Caco-2 (cell line): ENCODE measurements around the gene EFNA1. TPM values are rescaled to one million over a fixed set of nuclear protein-coding genes. Genes with fewer than 3 reads are reported as not detected.
A peak's percentile ranks its signal among the peaks of the same experiment; 100 is the strongest.

Experiments
- BruUV-seq: library from RNA; stranded (reverse); fragments of 400-500 nt; replicated peaks from 2 replicates; lab custom pipeline; 2021; lab: Mats Ljungman, UMichigan
- CTCF ChIA-PET: fragments of 300-600 bp; sonication (Branson Sonifier 250); formaldehyde crosslinking; loops from one replicate; lab custom pipeline; 2022; ENCODE audit warnings: antibody characterized with exemption; lab: Charles Lee
- POLR2A ChIA-PET: fragments of 300-600 bp; sonication (Branson Sonifier 250); formaldehyde crosslinking; loops from one replicate; lab custom pipeline; 2022; ENCODE audit warnings: antibody characterized with exemption; lab: Charles Lee
- DNase-seq, 2 experiments: peaks; one replicate each; pipeline versions ENCODE4 v3.0.0 to v3.0.0-alpha.2; 2020 to 2022
- H3K27me3 ChIP-seq: replicated peaks from 2 replicates; pipeline ENCODE4 v1.6.0; 2011; ENCODE audit warnings: low read length; ENCODE audit not compliant: control insufficient read depth, insufficient read depth
- H3K36me3 ChIP-seq: 2 replicates; pipeline ENCODE4 v1.5.1; 2011; ENCODE audit warnings: low read length; ENCODE audit not compliant: control insufficient read depth, insufficient read depth
- H3K4me1 ChIP-seq: fragments of 250-450 bp; sonication (Bioruptor Pico); 2 replicates; pipeline ENCODE4 v1.5.1; 2020; ENCODE audit warnings: mild to moderate bottlenecking
- H3K4me3 ChIP-seq: 2 replicates; pipeline ENCODE4 v1.5.1; 2011; ENCODE audit warnings: low read depth, mild to moderate bottlenecking, control low read depth, low read length
- H3K9me3 ChIP-seq: fragments of 250-450 bp; sonication (Bioruptor Pico); 2 replicates; pipeline ENCODE4 v1.5.1; 2020; ENCODE audit warnings: mild to moderate bottlenecking, moderate library complexity
- H3K27ac Mint-ChIP-seq: one replicate; pipeline ENCODE4 v1.8.0; 2022; ENCODE audit warnings: mixed read lengths; ENCODE audit not compliant: unreplicated experiment
- H3K27me3 Mint-ChIP-seq: one replicate; pipeline ENCODE4 v1.8.0; 2022; ENCODE audit warnings: mixed read lengths; ENCODE audit not compliant: insufficient read depth, unreplicated experiment
- H3K36me3 Mint-ChIP-seq: one replicate; pipeline ENCODE4 v1.8.0; 2022; ENCODE audit warnings: mild to moderate bottlenecking, mixed read lengths; ENCODE audit not compliant: insufficient read depth, unreplicated experiment
- H3K4me1 Mint-ChIP-seq: one replicate; pipeline ENCODE4 v1.8.0; 2022; ENCODE audit warnings: low read depth, mixed read lengths; ENCODE audit not compliant: unreplicated experiment
- H3K4me3 Mint-ChIP-seq: one replicate; pipeline ENCODE4 v1.8.0; 2022; ENCODE audit warnings: mild to moderate bottlenecking, moderate library complexity, mixed read lengths; ENCODE audit not compliant: unreplicated experiment
- H3K9me3 Mint-ChIP-seq: one replicate; pipeline ENCODE4 v1.8.0; 2022; ENCODE audit warnings: mixed read lengths; ENCODE audit not compliant: unreplicated experiment
- intact Hi-C: fragments of 100-400 bp; cut with micrococcal nuclease; formaldehyde crosslinking; loops from one replicate; pipeline ENCODE4 v1.10.0; 2022; ENCODE audit not compliant: unreplicated experiment
- total RNA-seq: library from RNA; stranded (reverse); gene quantifications from 2 replicates; pipeline ENCODE4 v1.2.3, GENCODE V29; 2022
- TF ChIP-seq, protein P1 (sequence below), 2 experiments: fragments of 200-600 bp in 1 of 2; IDR thresholded peaks; 1 replicate in 1 of 2; 2 replicates in 1 of 2; pipeline versions ENCODE4 v1.5.1 to v1.8.0; 2011 to 2022; ENCODE audit warnings: antibody characterized with exemption in 1 of 2, control low read depth in 1 of 2, inconsistent platforms in 1 of 2, low read depth in 1 of 2, low read length in 1 of 2, mild to moderate bottlenecking in 1 of 2, moderate library complexity in 1 of 2; ENCODE audit not compliant: insufficient read depth in 1 of 2, severe bottlenecking in 1 of 2, unreplicated experiment in 1 of 2

The EFNA1 gene
- total RNA-seq, 1 experiment from 2014 or later = 47.9 TPM

DNA sequence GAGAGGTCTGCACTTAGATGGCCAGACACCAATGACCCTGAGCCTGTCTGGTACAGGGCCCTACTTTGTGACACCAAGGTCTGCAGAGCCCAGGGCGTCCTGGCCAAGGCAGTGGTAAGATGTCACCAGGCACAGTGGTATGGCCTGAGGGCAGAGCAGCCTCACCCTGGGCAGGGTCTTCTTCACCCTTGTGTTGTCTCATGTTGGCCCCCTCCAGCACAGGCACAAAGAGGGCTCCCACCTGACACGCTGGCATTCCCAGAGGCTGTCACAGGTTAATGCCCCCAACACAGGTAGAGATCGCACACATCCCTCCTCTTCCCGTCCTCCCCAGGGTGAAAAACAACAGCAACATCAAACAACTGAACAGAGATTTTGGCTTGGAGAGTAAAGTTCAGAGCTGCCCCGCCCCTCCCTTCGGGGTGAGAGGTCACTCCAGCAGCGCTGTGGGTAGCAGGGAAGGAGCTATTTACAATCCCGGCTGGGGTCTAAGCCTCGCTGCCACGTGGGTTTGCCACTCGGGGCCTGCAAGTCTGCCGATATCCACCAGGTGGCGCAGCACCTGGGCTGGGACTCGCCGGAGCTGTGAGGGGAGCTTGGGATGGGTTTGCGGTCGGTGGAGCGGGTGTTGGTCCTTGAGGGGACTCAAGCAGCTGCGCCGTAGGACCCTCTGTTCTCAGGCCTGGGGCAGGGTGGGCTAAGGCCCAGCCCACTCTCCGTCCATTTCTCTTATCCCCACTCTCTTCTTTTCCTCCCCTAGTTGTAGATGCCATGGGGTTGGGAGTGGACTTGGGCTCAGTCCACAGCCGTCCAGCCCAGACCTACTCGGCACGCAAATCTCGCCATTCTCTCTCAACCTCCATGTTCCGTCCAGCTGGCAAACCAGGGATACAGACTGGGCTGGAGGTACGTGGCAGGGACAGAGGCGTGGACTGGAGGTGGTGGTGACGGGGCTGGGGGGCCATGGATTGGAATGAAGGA is 36.3 kb upstream of the EFNA1 start:
- Mint-ChIP-seq H3K27ac (no peak overlapping the region), H3K27me3 (no peaks in the 10 kb centered on the region), H3K9me3 (no peaks in the 10 kb centered on the region), H3K4me1 (peaks cover 6% of the 10 kb centered on the region), H3K36me3 (no peaks in the 10 kb centered on the region), H3K4me3 (peak overlapping the region; percentile 47)
- ChIA-PET CTCF (interaction anchor here (0.5 to 4.9 kb wide), 28 partner anchors 9 to 155 kb away, joined by 3 to 147 read pairs (median 4); partner anchors contain the start of genes DPM3, EFNA3, KRTCAP2 and PMVK), POLR2A (interaction anchor here (0.6 to 1.2 kb wide), 4 partner anchors 44 to 82 kb away, joined by 3 to 7 read pairs (median 5); partner anchors contain the start of genes KRTCAP2 and SLC50A1)
- intact Hi-C loops = no loop called here
- BruUV-seq = no TSS peak
- peak; percentile 85 to 91 for DNase-seq
- TF ChIP-seq, protein P1, sequence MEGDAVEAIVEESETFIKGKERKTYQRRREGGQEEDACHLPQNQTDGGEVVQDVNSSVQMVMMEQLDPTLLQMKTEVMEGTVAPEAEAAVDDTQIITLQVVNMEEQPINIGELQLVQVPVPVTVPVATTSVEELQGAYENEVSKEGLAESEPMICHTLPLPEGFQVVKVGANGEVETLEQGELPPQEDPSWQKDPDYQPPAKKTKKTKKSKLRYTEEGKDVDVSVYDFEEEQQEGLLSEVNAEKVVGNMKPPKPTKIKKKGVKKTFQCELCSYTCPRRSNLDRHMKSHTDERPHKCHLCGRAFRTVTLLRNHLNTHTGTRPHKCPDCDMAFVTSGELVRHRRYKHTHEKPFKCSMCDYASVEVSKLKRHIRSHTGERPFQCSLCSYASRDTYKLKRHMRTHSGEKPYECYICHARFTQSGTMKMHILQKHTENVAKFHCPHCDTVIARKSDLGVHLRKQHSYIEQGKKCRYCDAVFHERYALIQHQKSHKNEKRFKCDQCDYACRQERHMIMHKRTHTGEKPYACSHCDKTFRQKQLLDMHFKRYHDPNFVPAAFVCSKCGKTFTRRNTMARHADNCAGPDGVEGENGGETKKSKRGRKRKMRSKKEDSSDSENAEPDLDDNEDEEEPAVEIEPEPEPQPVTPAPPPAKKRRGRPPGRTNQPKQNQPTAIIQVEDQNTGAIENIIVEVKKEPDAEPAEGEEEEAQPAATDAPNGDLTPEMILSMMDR (IDR thresholded peaks at IDR 0.05; ENCODE audit: insufficient read depth in 1 of 2, low read depth in 1 of 2, low read length in 1 of 2, severe bottlenecking in 1 of 2, unreplicated experiment in 1 of 2) = peak; percentile 95 to 96
- Histone ChIP-seq H3K9me3 (no peaks in the 10 kb centered on the region), H3K27me3 (no peaks in the 10 kb centered on the region), H3K4me3 (no peak overlapping the region), H3K4me1 (peaks cover 8% of the 10 kb centered on the region), H3K36me3 (no peaks in the 10 kb centered on the region)

DNA sequence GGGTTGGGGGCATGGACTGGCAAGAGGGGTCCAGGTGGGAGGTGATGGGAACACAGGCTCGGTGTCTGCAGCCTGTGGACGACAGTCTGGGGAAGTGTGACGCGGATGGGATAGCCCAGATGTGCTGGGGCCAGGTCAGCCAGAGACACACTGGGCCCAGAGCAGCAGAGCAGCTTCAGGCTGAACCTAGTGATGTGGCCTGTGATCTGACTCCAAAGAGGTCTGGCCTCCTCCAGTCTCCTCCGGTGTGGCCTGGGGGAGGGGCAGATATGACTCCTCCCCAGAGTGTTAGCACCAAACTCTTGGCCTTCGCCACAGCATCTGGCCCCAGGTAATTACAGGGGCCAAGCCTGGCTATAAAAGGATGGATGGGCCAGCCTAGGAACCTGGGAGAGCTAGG is 35.5 kb upstream of the EFNA1 start:
- intact Hi-C loops = no loop called here
- Mint-ChIP-seq H3K4me3 (no peak overlapping the region), H3K36me3 (no peaks in the 10 kb centered on the region), H3K4me1 (peaks cover 6% of the 10 kb centered on the region), H3K27me3 (no peaks in the 10 kb centered on the region), H3K9me3 (no peaks in the 10 kb centered on the region), H3K27ac (no peak overlapping the region)
- Histone ChIP-seq H3K4me1 (peaks cover 8% of the 10 kb centered on the region), H3K9me3 (no peaks in the 10 kb centered on the region), H3K27me3 (no peaks in the 10 kb centered on the region), H3K36me3 (no peaks in the 10 kb centered on the region), H3K4me3 (no peak overlapping the region)
- ChIA-PET CTCF (interaction anchor here (0.5 to 4.9 kb wide), 16 partner anchors 8 to 102 kb away, joined by 3 to 147 read pairs (median 7); partner anchors contain the start of genes DPM3, EFNA3, KRTCAP2 and SLC50A1), POLR2A (interaction anchor here (0.6 to 1.2 kb wide), 3 partner anchors 75 to 81 kb away, joined by 3 to 7 read pairs (median 6); partner anchors contain the start of gene KRTCAP2)
- TF ChIP-seq, protein P1 (IDR thresholded peaks at IDR 0.05; ENCODE audit: insufficient read depth in 1 of 2, low read depth in 1 of 2, low read length in 1 of 2, severe bottlenecking in 1 of 2, unreplicated experiment in 1 of 2) = no peak
- no TSS peak for BruUV-seq
- no peak for DNase-seq

DNA sequence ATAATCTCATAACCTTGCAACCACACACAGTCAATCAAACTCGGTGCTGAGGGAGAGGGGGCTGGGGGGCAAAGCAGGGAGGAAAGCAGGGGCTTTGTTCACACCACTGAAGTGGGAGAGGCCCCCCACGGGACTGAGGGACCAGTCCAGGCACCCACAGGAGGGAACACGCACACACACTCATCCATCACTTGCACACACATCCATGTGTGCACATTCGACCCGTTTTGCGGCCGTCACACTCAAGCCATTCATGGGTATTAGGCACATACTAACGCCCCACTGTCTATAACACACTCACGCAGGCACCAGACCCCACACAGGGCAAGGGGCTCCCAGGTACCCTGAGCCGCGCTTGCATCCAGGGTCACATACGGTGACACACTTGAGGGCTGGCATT is 35.0 kb upstream of the EFNA1 start:
- H3K36me3 Mint-ChIP-seq = no peaks in the 10 kb centered on the region
- POLR2A ChIA-PET = no interaction called here
- intact Hi-C loops = no loop called here
- no peak overlapping the region for H3K4me3 Mint-ChIP-seq
- H3K36me3 ChIP-seq = no peaks in the 10 kb centered on the region
- peaks cover 8% of the 10 kb centered on the region for H3K4me1 ChIP-seq
- H3K9me3 ChIP-seq = no peaks in the 10 kb centered on the region
- no peaks in the 10 kb centered on the region for H3K27me3 ChIP-seq
- DNase-seq = no peak
- CTCF ChIA-PET = interaction anchor here (1.6 to 4.9 kb wide), 3 partner anchors 31 to 80 kb away, joined by 3 to 147 read pairs (median 45); partner anchors contain the start of genes KRTCAP2 and TRIM46
- TF ChIP-seq, protein P1 (IDR thresholded peaks at IDR 0.05; ENCODE audit: insufficient read depth in 1 of 2, low read depth in 1 of 2, low read length in 1 of 2, severe bottlenecking in 1 of 2, unreplicated experiment in 1 of 2) = no peak
- H3K4me1 Mint-ChIP-seq = peaks cover 6% of the 10 kb centered on the region
- H3K27ac Mint-ChIP-seq = no peak overlapping the region
- H3K27me3 Mint-ChIP-seq = no peaks in the 10 kb centered on the region
- no TSS peak for BruUV-seq
- no peaks in the 10 kb centered on the region for H3K9me3 Mint-ChIP-seq
- no peak overlapping the region for H3K4me3 ChIP-seq
